Retinal pigment epithelial cell (primary cell): ENCODE results near the gene CFAP46.

ENCODE experiments used
- DNase-seq: peaks from one replicate; pipeline ENCODE4 v3.0.0-alpha.2; 2010; ENCODE audit warnings: low read depth
- H3K4me3 ChIP-seq: 2 replicates; pipeline ENCODE4 v1.5.1; 2011; ENCODE audit warnings: mild to moderate bottlenecking, low read length, control low read depth, moderate library complexity
- CTCF ChIP-seq: conservative IDR thresholded peaks from 2 replicates; pipeline ENCODE4 v1.5.1; 2011; ENCODE audit warnings: low read depth, low read length, control low read depth, inconsistent platforms

CFAP46 gene

DNA sequence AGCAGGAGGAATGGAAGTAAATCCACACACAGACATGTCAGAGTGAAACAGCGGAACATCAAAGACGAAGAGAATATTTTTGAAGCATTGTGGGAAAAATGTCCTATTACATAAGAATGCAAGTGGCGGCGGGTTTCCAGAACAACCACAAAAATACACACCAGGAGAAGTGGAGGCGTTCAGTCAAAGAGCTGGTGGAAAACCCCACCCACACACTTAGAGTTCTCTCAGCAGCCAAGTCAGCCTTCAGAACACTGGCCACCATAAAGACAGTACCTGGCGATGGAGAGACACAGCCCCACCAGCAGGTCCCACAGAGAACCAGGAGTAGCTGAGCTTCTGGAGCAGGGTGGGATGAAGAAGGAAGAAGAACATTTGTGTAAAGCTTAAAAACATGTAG lies 180.1 kb downstream of the CFAP46 start:
- no peak for DNase-seq
- no peak for TF ChIP-seq CTCF
- H3K4me3 ChIP-seq, result no peak overlapping the region

DNA sequence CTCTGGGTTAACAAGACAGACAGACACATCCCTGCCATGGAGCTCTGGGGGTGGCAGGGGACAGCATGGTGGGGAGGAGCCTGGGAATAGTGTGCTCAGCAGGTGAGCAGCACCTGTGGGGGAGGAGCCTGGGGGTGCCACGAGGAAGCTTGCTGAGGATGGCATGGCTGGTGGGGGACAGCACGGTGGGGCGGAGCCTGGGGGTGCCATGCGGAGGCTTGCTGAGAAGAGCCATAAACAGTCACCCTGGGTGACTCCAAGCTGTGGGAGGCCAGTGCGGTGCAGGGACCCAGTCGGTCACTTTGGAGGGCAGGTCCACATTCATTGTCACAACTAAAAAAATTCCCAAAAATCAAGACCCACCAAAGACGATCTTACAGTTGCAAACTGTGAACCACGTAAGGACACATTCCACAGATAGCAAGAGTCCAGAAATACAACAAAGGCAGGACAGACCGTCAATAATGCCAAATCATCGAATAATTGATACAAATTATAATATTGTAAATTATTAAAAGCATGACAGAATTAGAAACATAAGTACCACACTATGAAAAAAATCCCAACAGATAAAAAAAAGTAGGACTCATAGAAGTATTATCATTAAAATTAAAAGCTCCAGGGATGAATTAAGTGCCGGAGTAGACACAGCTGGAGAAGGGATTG lies 180.8 kb downstream of the CFAP46 start:
- no peak for DNase-seq
- TF ChIP-seq CTCF, result no peak
- no peak overlapping the region for H3K4me3 ChIP-seq

DNA sequence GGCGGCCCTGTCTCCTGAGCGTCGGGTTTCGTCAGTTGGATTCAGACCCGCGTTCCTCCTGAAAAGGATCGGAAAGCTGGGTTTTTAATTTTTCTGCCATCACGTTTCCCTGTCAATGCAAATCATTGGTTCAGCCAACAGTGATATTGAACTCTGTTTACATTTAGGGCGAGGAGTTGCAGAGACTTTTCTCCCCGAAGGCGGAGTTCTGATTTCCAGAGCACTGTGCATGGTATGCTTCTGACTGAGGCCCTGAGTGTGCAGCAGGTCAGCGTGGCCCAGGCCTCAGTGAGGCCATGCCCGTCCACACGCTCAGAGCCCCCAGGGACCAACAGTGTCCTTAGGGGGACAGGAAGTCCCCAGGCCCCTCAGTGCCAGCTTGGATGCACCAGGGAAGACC lies 183.5 kb downstream of the CFAP46 start:
- DNase-seq, result no peak
- no peak for TF ChIP-seq CTCF
- no peak overlapping the region for H3K4me3 ChIP-seq
